DOHH2 (cell line): ENCODE measurements around the gene HIBCH.
"Not testable (repeated sequence)": the region's sequence is repeated elsewhere in the genome, so short reads cannot be mapped to it uniquely, and the experiment has no call there.

ENCODE experiments used
- CTCF ChIP-seq: fragments of 200-600 bp; sonication (generic); IDR thresholded peaks from one replicate; pipeline ENCODE4 v1.5.1; 2014; ENCODE audit warnings: antibody characterized with exemption, mild to moderate bottlenecking, low read depth, low read length; ENCODE audit not compliant: poor library complexity, severe bottlenecking
- EZH2phosphoT487 ChIP-seq: fragments of 200-600 bp; sonication (generic); IDR thresholded peaks from 2 replicates; pipeline ENCODE4 v1.6.1; 2017; ENCODE audit warnings: borderline replicate concordance, mild to moderate bottlenecking, antibody characterized with exemption, low read length, moderate library complexity, mixed read lengths

- not testable (repeated sequence) for TF ChIP-seq CTCF, EZH2phosphoT487
These were observed 7.0 kb downstream of the HIBCH start for GRCh38 chr2:190312635-190313025.
